MCF 10A (cell line): ENCODE results near the gene CFTR. TPM values are rescaled to one million over a fixed set of nuclear protein-coding genes. Genes with fewer than 3 reads are reported as not detected.

Experiments used
- BruUV-seq: library from RNA; stranded (reverse); fragments of 400-500 nt; replicated peaks from 2 replicates; lab custom pipeline; 2021; lab: Mats Ljungman, UMichigan
- CTCF ChIA-PET: fragments of 300-600 bp; sonication (Branson Sonifier 250); formaldehyde crosslinking; extraction: SDS; loops from one replicate; lab custom pipeline; 2021; ENCODE audit warnings: antibody characterized with exemption, inconsistent platforms; lab: Yijun Ruan, JAX
- POLR2A ChIA-PET: fragments of 300-600, 350-650 bp; sonication (Branson Sonifier 250); formaldehyde crosslinking; extraction: SDS; loops from one replicate; lab custom pipeline; 2020; ENCODE audit warnings: antibody characterized with exemption, inconsistent platforms; lab: Yijun Ruan, JAX
- DNase-seq: peaks from one replicate; pipeline ENCODE4 v3.0.0-alpha.2; 2018; ENCODE audit not compliant: unreplicated experiment
- H3K27ac Mint-ChIP-seq: one replicate; pipeline ENCODE4 v1.8.0; 2022; ENCODE audit warnings: mild to moderate bottlenecking, low read depth, mixed read lengths; ENCODE audit not compliant: unreplicated experiment
- H3K27me3 Mint-ChIP-seq: one replicate; pipeline ENCODE4 v1.8.0; 2022; ENCODE audit warnings: mixed read lengths; ENCODE audit not compliant: insufficient read depth, unreplicated experiment
- H3K36me3 Mint-ChIP-seq: one replicate; pipeline ENCODE4 v1.8.0; 2022; ENCODE audit warnings: mild to moderate bottlenecking, moderate library complexity, mixed read lengths; ENCODE audit not compliant: insufficient read depth, unreplicated experiment
- H3K4me1 Mint-ChIP-seq: one replicate; pipeline ENCODE4 v1.8.0; 2022; ENCODE audit warnings: mixed read lengths; ENCODE audit not compliant: insufficient read depth, unreplicated experiment
- H3K4me3 Mint-ChIP-seq: one replicate; pipeline ENCODE4 v1.8.0; 2022; ENCODE audit warnings: mild to moderate bottlenecking, moderate library complexity, mixed read lengths; ENCODE audit not compliant: unreplicated experiment
- H3K9me3 Mint-ChIP-seq: one replicate; pipeline ENCODE4 v1.8.0; 2022; ENCODE audit warnings: mixed read lengths; ENCODE audit not compliant: unreplicated experiment
- intact Hi-C: fragments of 100-400 bp; cut with micrococcal nuclease; formaldehyde crosslinking; loops from 2 replicates; pipeline ENCODE4 v1.14.1; 2022
- total RNA-seq: library from RNA; stranded (reverse); gene quantifications from 2 replicates; pipeline ENCODE4 v1.2.3, GENCODE V29; 2022
- TF ChIP-seq, protein P1 (sequence below): fragments of 200-600 bp; IDR thresholded peaks from one replicate; pipeline ENCODE4 v1.8.0; 2022; ENCODE audit warnings: antibody characterized with exemption, mild to moderate bottlenecking; ENCODE audit not compliant: unreplicated experiment

CFTR gene
- total RNA-seq, 1 experiment from 2014 or later: not detected

DNA sequence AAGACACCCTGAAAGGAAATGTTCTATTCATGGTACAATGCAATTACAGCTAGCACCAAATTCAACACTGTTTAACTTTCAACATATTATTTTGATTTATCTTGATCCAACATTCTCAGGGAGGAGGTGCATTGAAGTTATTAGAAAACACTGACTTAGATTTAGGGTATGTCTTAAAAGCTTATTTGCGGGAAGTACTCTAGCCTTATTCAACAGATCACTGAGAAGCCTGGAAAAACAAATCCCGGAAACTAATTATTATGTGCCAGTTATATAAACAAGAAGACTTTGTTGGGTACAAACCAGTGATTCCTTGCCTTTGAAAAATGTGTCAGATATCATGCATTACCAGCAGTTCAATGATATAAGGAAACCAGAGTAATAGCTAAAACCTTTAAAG lies 160.1 kb downstream of the CFTR start:
- no peak overlapping the region for H3K27ac Mint-ChIP-seq
- no peak for DNase-seq
- H3K4me1 Mint-ChIP-seq: no peaks in the 10 kb centered on the region
- H3K36me3 Mint-ChIP-seq: no peaks in the 10 kb centered on the region
- peaks cover 98% of the 10 kb centered on the region for H3K27me3 Mint-ChIP-seq
- no peaks in the 10 kb centered on the region for H3K9me3 Mint-ChIP-seq
- ChIA-PET CTCF (interaction anchor here (0.6 kb wide), 1 partner anchor 514 kb away, joined by 4 read pairs; no protein-coding TSS in a partner anchor), POLR2A (no interaction called here)
- H3K4me3 Mint-ChIP-seq: no peak overlapping the region
- no TSS peak for BruUV-seq
- intact Hi-C loops: no loop called here
- TF ChIP-seq, protein P1, sequence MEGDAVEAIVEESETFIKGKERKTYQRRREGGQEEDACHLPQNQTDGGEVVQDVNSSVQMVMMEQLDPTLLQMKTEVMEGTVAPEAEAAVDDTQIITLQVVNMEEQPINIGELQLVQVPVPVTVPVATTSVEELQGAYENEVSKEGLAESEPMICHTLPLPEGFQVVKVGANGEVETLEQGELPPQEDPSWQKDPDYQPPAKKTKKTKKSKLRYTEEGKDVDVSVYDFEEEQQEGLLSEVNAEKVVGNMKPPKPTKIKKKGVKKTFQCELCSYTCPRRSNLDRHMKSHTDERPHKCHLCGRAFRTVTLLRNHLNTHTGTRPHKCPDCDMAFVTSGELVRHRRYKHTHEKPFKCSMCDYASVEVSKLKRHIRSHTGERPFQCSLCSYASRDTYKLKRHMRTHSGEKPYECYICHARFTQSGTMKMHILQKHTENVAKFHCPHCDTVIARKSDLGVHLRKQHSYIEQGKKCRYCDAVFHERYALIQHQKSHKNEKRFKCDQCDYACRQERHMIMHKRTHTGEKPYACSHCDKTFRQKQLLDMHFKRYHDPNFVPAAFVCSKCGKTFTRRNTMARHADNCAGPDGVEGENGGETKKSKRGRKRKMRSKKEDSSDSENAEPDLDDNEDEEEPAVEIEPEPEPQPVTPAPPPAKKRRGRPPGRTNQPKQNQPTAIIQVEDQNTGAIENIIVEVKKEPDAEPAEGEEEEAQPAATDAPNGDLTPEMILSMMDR: no peak

GRCh38 chr7:117640465-117640864 lies 160.6 kb downstream of the CFTR start:
- CTCF ChIA-PET: interaction anchor here (0.6 kb wide), 1 partner anchor 513 kb away, joined by 4 read pairs; no protein-coding TSS in a partner anchor

DNA sequence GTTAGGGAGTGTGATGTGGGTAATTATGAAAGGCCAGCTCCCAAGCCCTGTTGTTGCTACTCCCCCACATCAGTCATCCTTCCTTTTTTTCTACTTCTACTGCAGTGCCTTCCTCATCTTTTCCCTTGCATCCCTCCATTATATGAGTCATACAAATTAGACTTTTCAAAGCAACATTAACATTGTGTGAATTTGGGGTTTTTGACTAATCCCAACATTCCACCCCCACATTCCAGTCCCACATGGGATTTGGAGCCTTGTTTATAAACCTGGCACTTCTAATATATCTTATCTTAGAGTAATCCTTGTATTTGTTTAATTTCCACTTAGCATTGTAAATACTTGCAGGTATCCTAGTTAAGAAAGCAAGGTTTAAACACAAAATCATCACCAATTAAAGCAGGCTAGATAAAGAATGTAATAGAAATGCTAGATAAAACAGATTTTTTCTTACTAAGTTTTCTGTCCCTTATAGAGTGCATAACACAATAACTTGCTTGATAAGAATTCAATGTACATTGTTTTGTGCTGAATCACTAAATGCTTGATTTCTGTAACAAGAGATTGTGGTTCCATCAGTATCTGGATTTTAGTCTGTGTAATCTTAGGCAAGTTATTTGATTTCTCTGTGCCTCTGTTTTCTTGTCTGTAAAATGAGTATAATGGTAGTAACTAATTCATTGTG lies 165.8 kb downstream of the CFTR start:
- no peaks in the 10 kb centered on the region for H3K9me3 Mint-ChIP-seq
- intact Hi-C loops: no loop called here
- H3K4me3 Mint-ChIP-seq: no peak overlapping the region
- CTCF ChIA-PET: interaction anchor here (0.6 kb wide), 1 partner anchor 969 kb away, joined by 3 read pairs; no protein-coding TSS in a partner anchor
- BruUV-seq: no TSS peak
- no peak for DNase-seq
- H3K27me3 Mint-ChIP-seq: peaks cover 72% of the 10 kb centered on the region
- POLR2A ChIA-PET: no interaction called here
- TF ChIP-seq, protein P1: no peak
- no peaks in the 10 kb centered on the region for H3K36me3 Mint-ChIP-seq
- peaks cover 5% of the 10 kb centered on the region for H3K4me1 Mint-ChIP-seq
- no peak overlapping the region for H3K27ac Mint-ChIP-seq

More at GRCh38 chr7:117640465-117640864, 160.6 kb downstream of the CFTR start:
- TF ChIP-seq, protein P1: no peak
- Mint-ChIP-seq H3K4me1 (no peaks in the 10 kb centered on the region), H3K27ac (no peak overlapping the region), H3K36me3 (no peaks in the 10 kb centered on the region), H3K27me3 (peaks cover 98% of the 10 kb centered on the region), H3K9me3 (no peaks in the 10 kb centered on the region), H3K4me3 (no peak overlapping the region)
- DNase-seq: no peak
- POLR2A ChIA-PET: no interaction called here
- no TSS peak for BruUV-seq
- intact Hi-C loops: no loop called here

- no peaks in the 10 kb centered on the region for H3K36me3 Mint-ChIP-seq
- DNase-seq: no peak
- no peak overlapping the region for H3K27ac Mint-ChIP-seq
- H3K9me3 Mint-ChIP-seq: no peaks in the 10 kb centered on the region
- ChIA-PET CTCF (interaction anchor here (0.7 to 0.9 kb wide), 2 partner anchors 17 to 85 kb away, joined by 3 read pairs; no protein-coding TSS in a partner anchor), POLR2A (no interaction called here)
- intact Hi-C loops: no loop called here
- no peak overlapping the region for H3K4me3 Mint-ChIP-seq
- H3K27me3 Mint-ChIP-seq: peaks cover 46% of the 10 kb centered on the region
- peaks cover 5% of the 10 kb centered on the region for H3K4me1 Mint-ChIP-seq
- no TSS peak for BruUV-seq
- TF ChIP-seq, protein P1: no peak
These were observed 168.5 kb downstream of the CFTR start for GRCh38 chr7:117648203-117648866.
